WTC11 (cell line): Measurements from ENCODE around the gene LMO2.

ENCODE experiments used
- ATF3 ChIP-seq: sonication (generic); formaldehyde crosslinking; conservative IDR thresholded peaks from 2 replicates; pipeline ENCODE4 v1.8.1; 2022; ENCODE audit warnings: mild to moderate bottlenecking, missing genetic modification reagents
- CTCF ChIP-seq: fragments of 200-600 bp; IDR thresholded peaks from 2 replicates; pipeline ENCODE4 v1.8.0; 2022; ENCODE audit warnings: antibody characterized with exemption
- RELA ChIP-seq: sonication (generic); formaldehyde crosslinking; IDR thresholded peaks from 2 replicates; pipeline ENCODE4 v1.8.1; 2022; ENCODE audit warnings: missing genetic modification reagents, mild to moderate bottlenecking, borderline replicate concordance
- ZBTB21 ChIP-seq: sonication (generic); formaldehyde crosslinking; IDR thresholded peaks from 2 replicates; pipeline ENCODE4 v1.8.1; 2023; ENCODE audit warnings: mild to moderate bottlenecking, missing genetic modification reagents, borderline replicate concordance

DNA sequence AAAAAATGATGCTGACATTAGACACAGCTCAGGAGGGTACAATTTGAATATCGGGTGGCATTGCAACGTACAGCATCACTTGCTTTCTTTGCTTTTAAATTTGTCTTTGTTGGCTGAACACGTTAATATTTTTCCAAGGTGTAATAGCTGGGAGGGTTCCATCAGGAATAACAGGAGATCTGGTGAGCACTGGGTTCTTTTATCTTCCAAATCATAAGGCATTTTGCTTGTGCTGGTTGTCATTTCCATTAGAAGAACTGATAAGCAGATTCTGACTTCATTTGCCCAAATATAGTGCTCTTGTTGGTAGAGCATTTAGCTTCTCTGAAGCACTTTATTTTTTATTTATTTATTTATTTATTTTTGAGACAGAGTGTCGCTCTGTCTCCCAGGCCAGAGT, 48.9 kb downstream of the LMO2 start:
- no peak for TF ChIP-seq RELA (CRISPR knock-in tag)
- no peak for TF ChIP-seq CTCF
- no peak for TF ChIP-seq ATF3 (CRISPR knock-in tag)
- TF ChIP-seq ZBTB21 = no peak
